T47D (cell line): ENCODE results near the gene KCNAB3.

Experiments used
- DNase-seq, 2 experiments: peaks; one replicate each; pipeline versions ENCODE4 v3.0.0 to v3.0.0-alpha.2; 2011 to 2012; ENCODE audit warnings: low read depth in 1 of 2, low spot score in 1 of 2
- JUND ChIP-seq: IDR thresholded peaks from 2 replicates; pipeline ENCODE4 v1.6.1; 2012; ENCODE audit warnings: low read depth
- in situ Hi-C: cut with HindIII; loops from 2 replicates; pipeline ENCODE4 v1.10.0; 2016; ENCODE audit warnings: low sequenced_read_pairs, low pct_unique_long_range_greater_than_20kb

Gene KCNAB3

GRCh38 chr17:7930841-7931631, 1.4 kb upstream of the KCNAB3 start:
- no peak for DNase-seq
- TF ChIP-seq JUND, result no peak
- in situ Hi-C loops, result no loop called here

GRCh38 chr17:7927596-7927995, 2.1 kb downstream of the KCNAB3 start:
- DNase-seq, result no peak
- in situ Hi-C loops, result no loop called here
- TF ChIP-seq JUND, result no peak

GRCh38 chr17:7922845-7923628, 6.6 kb downstream of the KCNAB3 start:
- in situ Hi-C loops, result no loop called here
- no peak for DNase-seq
- no peak for TF ChIP-seq JUND

GRCh38 chr17:7922269-7922844, 7.3 kb downstream of the KCNAB3 start:
- in situ Hi-C loops, result no loop called here
- no peak for TF ChIP-seq JUND
- no peak for DNase-seq

GRCh38 chr17:7916808-7917207, 12.8 kb downstream of the KCNAB3 start:
- DNase-seq, result no peak
- in situ Hi-C loops, result no loop called here
- no peak for TF ChIP-seq JUND

GRCh38 chr17:7916385-7916682, 13.3 kb downstream of the KCNAB3 start:
- DNase-seq, result no peak
- TF ChIP-seq JUND, result no peak
- in situ Hi-C loops, result no loop called here

- peak; percentile 48 to 90 for DNase-seq
- TF ChIP-seq JUND, result no peak
- in situ Hi-C loops, result no loop called here
Measured at GRCh38 chr17:7915611-7916384, 13.9 kb downstream of the KCNAB3 start, which contains the start of gene RNF227. Gene RNF227 (minus strand): TSS chr17:7916289. CDS start chr17:7916195, 94 bp downstream.

- DNase-seq, result no peak
- TF ChIP-seq JUND, result no peak
- in situ Hi-C loops, result no loop called here
Measured at GRCh38 chr17:7915179-7915610, 14.5 kb downstream of the KCNAB3 start.

- in situ Hi-C loops, result no loop called here
- no peak for TF ChIP-seq JUND
- peak; percentile 26 to 70 for DNase-seq
Measured at GRCh38 chr17:7912927-7913524, 16.6 kb downstream of the KCNAB3 start.

GRCh38 chr17:7911116-7911515, 18.5 kb downstream of the KCNAB3 start:
- DNase-seq, result no peak
- TF ChIP-seq JUND, result no peak
- in situ Hi-C loops, result no loop called here

- TF ChIP-seq JUND, result no peak
- no peak for DNase-seq
- in situ Hi-C loops, result no loop called here
Measured at GRCh38 chr17:7910711-7911110, 18.9 kb downstream of the KCNAB3 start.

GRCh38 chr17:7910281-7910680, 19.4 kb downstream of the KCNAB3 start:
- no peak for DNase-seq
- in situ Hi-C loops, result no loop called here
- no peak for TF ChIP-seq JUND

GRCh38 chr17:7909089-7909488, 20.6 kb downstream of the KCNAB3 start:
- TF ChIP-seq JUND, result no peak

More at GRCh38 chr17:7909089-7909488, 20.6 kb downstream of the KCNAB3 start:
- in situ Hi-C loops, result no loop called here
- no peak for DNase-seq
